GM12891 (cell line): ENCODE data around the gene CD19.

ENCODE experiments used
- DNase-seq: peaks from one replicate; pipeline ENCODE4 v3.0.0; 2011; ENCODE audit warnings: low spot score; ENCODE audit not compliant: insufficient read length
- FAIRE-seq: peaks from 2 replicates; lab custom pipeline; 2011; peaks lifted over from hg19 to GRCh38; lab: Jason Lieb, UNC
- PAX5 ChIP-seq: IDR thresholded peaks from 2 replicates; pipeline ENCODE4 v1.6.1; 2011; ENCODE audit warnings: low read length, moderate library complexity, mild to moderate bottlenecking; ENCODE audit not compliant: insufficient read depth, severe bottlenecking
- POLR2A ChIP-seq: IDR thresholded peaks from 2 replicates; pipeline ENCODE4 v1.6.1; 2011; ENCODE audit warnings: low read depth, low read length, control low read depth
- POLR2AphosphoS5 ChIP-seq: IDR thresholded peaks from 2 replicates; pipeline ENCODE4 v1.6.1; 2011; ENCODE audit warnings: low read depth, low read length, control low read depth
- POU2F2 ChIP-seq: IDR thresholded peaks from 2 replicates; pipeline ENCODE4 v1.6.1; 2011; ENCODE audit warnings: low read depth, mild to moderate bottlenecking, control low read depth, low read length, moderate library complexity
- SPI1 ChIP-seq: IDR thresholded peaks from 2 replicates; pipeline ENCODE4 v1.6.1; 2011; ENCODE audit warnings: low read depth, low read length, control low read depth
- TAF1 ChIP-seq: IDR thresholded peaks from 2 replicates; pipeline ENCODE4 v1.6.1; 2011; ENCODE audit warnings: low read depth, low read length, control low read depth

The CD19 gene

GRCh38 chr16:28905800-28906372, 25.9 kb upstream of the CD19 start:
- FAIRE-seq: no peak
- TF ChIP-seq TAF1 (no peak), PAX5 (no peak), POLR2AphosphoS5 (no peak), POLR2A (no peak), SPI1 (no peak), POU2F2 (no peak)
- DNase-seq: no peak

GRCh38 chr16:28910086-28911031, 21.4 kb upstream of the CD19 start:
- DNase-seq: no peak
- TF ChIP-seq POU2F2: no peak
- no peak for TF ChIP-seq POLR2A
- peak; percentile 89 for FAIRE-seq

- no peak for DNase-seq
- TF ChIP-seq TAF1 (no peak), SPI1 (no peak), POLR2A (no peak), PAX5 (no peak), POLR2AphosphoS5 (no peak), POU2F2 (no peak)
- no peak for FAIRE-seq
Observed at GRCh38 chr16:28912558-28912957, 19.2 kb upstream of the CD19 start.

- FAIRE-seq (no peak), DNase-seq (no peak)
- no peak for TF ChIP-seq POLR2A
- no peak for TF ChIP-seq TAF1
- no peak for TF ChIP-seq SPI1
- no peak for TF ChIP-seq PAX5
- no peak for TF ChIP-seq POU2F2
- TF ChIP-seq POLR2AphosphoS5: no peak
Observed at GRCh38 chr16:28913946-28914724, 17.6 kb upstream of the CD19 start.

- no peak for FAIRE-seq
- DNase-seq: no peak
- TF ChIP-seq PAX5 (no peak), POLR2A (no peak), SPI1 (no peak), TAF1 (no peak), POU2F2 (no peak), POLR2AphosphoS5 (no peak)
Observed at GRCh38 chr16:28915181-28915580, 16.6 kb upstream of the CD19 start.

GRCh38 chr16:28917095-28917494, 14.7 kb upstream of the CD19 start:
- TF ChIP-seq PAX5 (no peak), POU2F2 (no peak)
- FAIRE-seq: no peak

GRCh38 chr16:28918698-28919097, 13.1 kb upstream of the CD19 start:
- no peak for FAIRE-seq
- TF ChIP-seq POLR2AphosphoS5: no peak
- no peak for TF ChIP-seq SPI1
- no peak for TF ChIP-seq PAX5
- no peak for TF ChIP-seq TAF1
- no peak for TF ChIP-seq POU2F2
- no peak for TF ChIP-seq POLR2A
- DNase-seq: no peak

More at GRCh38 chr16:28917095-28917494, 14.7 kb upstream of the CD19 start:
- no peak for DNase-seq

- DNase-seq: no peak
- FAIRE-seq: no peak
- TF ChIP-seq SPI1 (no peak), POLR2AphosphoS5 (no peak), POU2F2 (no peak), PAX5 (no peak), TAF1 (no peak), POLR2A (no peak)
Observed at GRCh38 chr16:28923231-28923587, 8.6 kb upstream of the CD19 start.

- FAIRE-seq: no peak
- peak; percentile 60 for DNase-seq
- TF ChIP-seq PAX5 (no peak), POLR2AphosphoS5 (0 out of 2 replicates have a peak, but pooled peaks have one; percentile 19), POLR2A (peak; percentile 48; the same call in 1 of the 2 replicates), SPI1 (peak; percentile 94), POU2F2 (peak; percentile 94)
Observed at GRCh38 chr16:28923652-28924398, 7.9 kb upstream of the CD19 start.
